Erythroblast (primary cell): ENCODE results near the gene GPD2.

Experiments used
- GATA1 ChIP-seq: IDR thresholded peaks from 2 replicates; pipeline ENCODE4 v1.6.1; 2011; ENCODE audit warnings: low read depth, mild to moderate bottlenecking, control low read depth, low read length, moderate library complexity
- POLR2A ChIP-seq: IDR thresholded peaks from 2 replicates; pipeline ENCODE4 v1.6.1; 2011; ENCODE audit warnings: mild to moderate bottlenecking, low read length

- TF ChIP-seq POLR2A (no peak), GATA1 (no peak)
Observed at GRCh38 chr2:156448766-156449165, 12.6 kb downstream of the GPD2 start.
